Ishikawa (cell line): Measurements from ENCODE around the gene SLC9A9.

ENCODE experiments used
- CEBPB ChIP-seq: IDR thresholded peaks from 2 replicates; pipeline ENCODE4 v1.6.1; 2012
- CREB1 ChIP-seq: IDR thresholded peaks from 2 replicates; pipeline ENCODE4 v1.6.1; 2012; ENCODE audit warnings: low read depth
- EP300 ChIP-seq: IDR thresholded peaks from 2 replicates; pipeline ENCODE4 v1.6.1; 2012; ENCODE audit warnings: borderline replicate concordance
- FOXM1 ChIP-seq: IDR thresholded peaks from 2 replicates; pipeline ENCODE4 v1.6.1; 2012; ENCODE audit warnings: low read depth, borderline replicate concordance
- MAX ChIP-seq: IDR thresholded peaks from 2 replicates; pipeline ENCODE4 v1.6.1; 2012
- NFIC ChIP-seq: IDR thresholded peaks from 2 replicates; pipeline ENCODE4 v1.6.1; 2012
- RAD21 ChIP-seq: IDR thresholded peaks from 2 replicates; pipeline ENCODE4 v1.6.1; 2012; ENCODE audit warnings: low read depth
- REST ChIP-seq: IDR thresholded peaks from 2 replicates; pipeline ENCODE4 v1.6.1; 2012; ENCODE audit warnings: low read depth, mild to moderate bottlenecking
- TAF1 ChIP-seq: IDR thresholded peaks from 2 replicates; pipeline ENCODE4 v1.6.1; 2012; ENCODE audit warnings: low read depth, mild to moderate bottlenecking
- TCF12 ChIP-seq: IDR thresholded peaks from 2 replicates; pipeline ENCODE4 v1.6.1; 2012; ENCODE audit warnings: low read depth
- TEAD4 ChIP-seq: IDR thresholded peaks from 2 replicates; pipeline ENCODE4 v1.6.1; 2012
- YY1 ChIP-seq: IDR thresholded peaks from 2 replicates; pipeline ENCODE4 v1.6.1; 2012; ENCODE audit warnings: low read depth

DNA sequence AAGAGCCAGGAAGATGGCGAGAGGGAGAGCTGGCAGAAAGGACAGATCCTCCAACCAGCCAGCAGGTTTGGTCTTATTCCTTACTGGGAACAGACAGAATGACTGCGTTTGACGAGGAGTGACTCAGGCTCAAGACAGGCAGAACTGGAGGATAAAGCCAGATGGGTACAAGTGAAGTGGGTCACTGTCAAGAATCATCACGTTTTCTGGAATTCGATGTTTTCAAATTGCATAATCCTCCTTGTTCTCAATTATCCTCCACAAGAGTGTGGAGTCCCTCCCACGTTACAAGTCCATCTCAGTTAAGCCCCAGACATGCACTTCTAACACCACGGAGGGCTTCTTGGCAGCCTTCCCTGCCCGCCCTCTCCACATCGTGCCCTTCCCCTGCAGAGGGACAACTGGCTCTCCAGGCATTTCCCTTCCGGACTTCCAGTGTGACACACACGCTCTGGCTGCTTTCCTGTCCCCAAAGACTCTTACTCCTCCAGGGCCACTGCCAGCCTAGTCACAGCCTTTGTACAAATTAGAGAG is 545.6 kb downstream of the SLC9A9 start:
- no peak for TF ChIP-seq RAD21
- no peak for TF ChIP-seq TCF12
- no peak for TF ChIP-seq EP300
- TF ChIP-seq TAF1, result no peak
- 0 out of 2 replicates have a peak, but pooled peaks have one; percentile 36 for TF ChIP-seq MAX
- TF ChIP-seq FOXM1, result no peak
- TF ChIP-seq TEAD4, result no peak
- peak; percentile 35; the same call in 1 of the 2 replicates for TF ChIP-seq NFIC
- no peak for TF ChIP-seq YY1
- TF ChIP-seq CREB1, result no peak
- no peak for TF ChIP-seq REST
- TF ChIP-seq CEBPB, result no peak
